ENCODE data around the gene MEIKIN. TPM values are rescaled to one million over a fixed set of nuclear protein-coding genes. Genes with fewer than 3 reads are reported as not detected.

MEIKIN gene
- total and polyA plus RNA-seq, 2 of the 13 experiments (the other 11 are each of a cell fraction or from before 2014, with no cell fraction given), result not detected

DNA sequence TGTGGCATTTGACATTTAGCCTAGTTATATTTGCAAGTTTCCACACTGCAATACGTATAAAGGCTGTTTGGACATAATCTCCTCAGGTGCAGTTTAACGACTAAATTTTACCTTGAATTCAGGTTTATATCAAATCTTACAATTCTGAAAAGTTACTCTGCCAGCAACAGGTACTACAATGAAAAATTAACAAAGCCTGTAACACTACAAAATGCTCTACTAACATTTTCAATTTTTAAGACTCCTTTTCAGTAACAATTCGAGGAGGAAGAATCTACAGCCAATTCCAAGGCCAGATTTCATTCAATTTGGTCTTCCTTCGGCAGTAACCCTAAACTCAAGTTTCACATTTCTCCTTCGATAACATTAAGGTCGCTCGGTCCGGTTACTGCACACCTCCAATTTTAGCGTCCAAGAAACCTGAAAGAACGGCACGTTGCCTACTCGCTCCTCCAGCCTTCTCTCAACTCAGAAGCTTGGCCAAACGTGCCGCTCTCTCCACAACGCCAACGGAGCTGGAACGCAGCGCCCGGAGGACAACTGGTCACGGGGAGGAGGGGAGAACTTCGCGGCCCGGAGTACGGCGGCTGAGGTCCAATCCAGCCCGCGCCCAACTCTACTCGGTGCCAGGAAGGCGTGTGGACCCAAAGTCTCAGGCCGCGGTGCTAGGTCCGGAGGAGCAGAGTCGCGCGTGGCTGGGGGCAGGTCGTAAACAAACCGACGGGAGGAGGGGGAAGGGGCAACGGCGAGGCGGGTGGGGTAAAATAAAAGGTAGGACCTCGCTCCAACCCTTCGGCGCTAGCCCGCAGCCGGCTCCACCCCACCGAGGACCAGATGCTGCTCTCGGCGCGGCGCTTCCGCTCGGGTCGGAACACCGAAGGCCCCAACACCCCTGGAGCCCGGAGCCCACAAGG is 149.3 kb downstream of the MEIKIN start (continued):
- TF ChIP-seq, protein P1, sequence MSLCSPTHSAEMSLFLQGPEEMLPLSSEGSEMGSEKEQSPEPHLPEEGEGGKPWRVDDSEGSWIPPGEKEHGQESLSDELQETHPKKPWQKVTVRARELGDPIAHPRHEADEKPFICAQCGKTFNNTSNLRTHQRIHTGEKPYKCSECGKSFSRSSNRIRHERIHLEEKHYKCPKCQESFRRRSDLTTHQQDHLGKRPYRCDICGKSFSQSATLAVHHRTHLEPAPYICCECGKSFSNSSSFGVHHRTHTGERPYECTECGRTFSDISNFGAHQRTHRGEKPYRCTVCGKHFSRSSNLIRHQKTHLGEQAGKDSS (CRISPR knock-in tag; IDR thresholded peaks at IDR 0.05; ENCODE audit: borderline replicate concordance, low read depth), result no peak
- TF ChIP-seq ZNF766 (CRISPR knock-in tag; IDR thresholded peaks at IDR 0.05; ENCODE audit: borderline replicate concordance) (no peak), TP53 (CRISPR knock-in tag; conservative IDR thresholded peaks at IDR 0.05) (no peak), JUND (CRISPR knock-in tag; IDR thresholded peaks at IDR 0.05) (no peak), FOXJ3 (CRISPR knock-in tag; IDR thresholded peaks at IDR 0.05; ENCODE audit: borderline replicate concordance) (no peak), STAG1 (CRISPR knock-in tag; IDR thresholded peaks at IDR 0.05) (0 out of 2 replicates have a peak, but pooled peaks have one; percentile 1), KAT8 (CRISPR knock-in tag; IDR thresholded peaks at IDR 0.05) (no peak), ATAD3A (CRISPR knock-in tag; IDR thresholded peaks at IDR 0.05) (no peak), SRF (IDR thresholded peaks at IDR 0.05; ENCODE audit: low read depth, low read length) (no peak), ZNF383 (CRISPR knock-in tag; IDR thresholded peaks at IDR 0.05; ENCODE audit: borderline replicate concordance) (no peak), ZNF720 (CRISPR knock-in tag; IDR thresholded peaks at IDR 0.05) (no peak), ZNF326 (CRISPR knock-in tag; IDR thresholded peaks at IDR 0.05; ENCODE audit: borderline replicate concordance) (no peak), SIX4 (CRISPR knock-in tag; IDR thresholded peaks at IDR 0.05) (no peak), ZNF10 (CRISPR knock-in tag; IDR thresholded peaks at IDR 0.05; ENCODE audit: borderline replicate concordance, low read depth) (no peak)
- TF ChIP-seq, protein P2, sequence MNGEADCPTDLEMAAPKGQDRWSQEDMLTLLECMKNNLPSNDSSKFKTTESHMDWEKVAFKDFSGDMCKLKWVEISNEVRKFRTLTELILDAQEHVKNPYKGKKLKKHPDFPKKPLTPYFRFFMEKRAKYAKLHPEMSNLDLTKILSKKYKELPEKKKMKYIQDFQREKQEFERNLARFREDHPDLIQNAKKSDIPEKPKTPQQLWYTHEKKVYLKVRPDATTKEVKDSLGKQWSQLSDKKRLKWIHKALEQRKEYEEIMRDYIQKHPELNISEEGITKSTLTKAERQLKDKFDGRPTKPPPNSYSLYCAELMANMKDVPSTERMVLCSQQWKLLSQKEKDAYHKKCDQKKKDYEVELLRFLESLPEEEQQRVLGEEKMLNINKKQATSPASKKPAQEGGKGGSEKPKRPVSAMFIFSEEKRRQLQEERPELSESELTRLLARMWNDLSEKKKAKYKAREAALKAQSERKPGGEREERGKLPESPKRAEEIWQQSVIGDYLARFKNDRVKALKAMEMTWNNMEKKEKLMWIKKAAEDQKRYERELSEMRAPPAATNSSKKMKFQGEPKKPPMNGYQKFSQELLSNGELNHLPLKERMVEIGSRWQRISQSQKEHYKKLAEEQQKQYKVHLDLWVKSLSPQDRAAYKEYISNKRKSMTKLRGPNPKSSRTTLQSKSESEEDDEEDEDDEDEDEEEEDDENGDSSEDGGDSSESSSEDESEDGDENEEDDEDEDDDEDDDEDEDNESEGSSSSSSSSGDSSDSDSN (CRISPR knock-in tag; IDR thresholded peaks at IDR 0.05), result peak; percentile 61
- TF ChIP-seq, protein P3, sequence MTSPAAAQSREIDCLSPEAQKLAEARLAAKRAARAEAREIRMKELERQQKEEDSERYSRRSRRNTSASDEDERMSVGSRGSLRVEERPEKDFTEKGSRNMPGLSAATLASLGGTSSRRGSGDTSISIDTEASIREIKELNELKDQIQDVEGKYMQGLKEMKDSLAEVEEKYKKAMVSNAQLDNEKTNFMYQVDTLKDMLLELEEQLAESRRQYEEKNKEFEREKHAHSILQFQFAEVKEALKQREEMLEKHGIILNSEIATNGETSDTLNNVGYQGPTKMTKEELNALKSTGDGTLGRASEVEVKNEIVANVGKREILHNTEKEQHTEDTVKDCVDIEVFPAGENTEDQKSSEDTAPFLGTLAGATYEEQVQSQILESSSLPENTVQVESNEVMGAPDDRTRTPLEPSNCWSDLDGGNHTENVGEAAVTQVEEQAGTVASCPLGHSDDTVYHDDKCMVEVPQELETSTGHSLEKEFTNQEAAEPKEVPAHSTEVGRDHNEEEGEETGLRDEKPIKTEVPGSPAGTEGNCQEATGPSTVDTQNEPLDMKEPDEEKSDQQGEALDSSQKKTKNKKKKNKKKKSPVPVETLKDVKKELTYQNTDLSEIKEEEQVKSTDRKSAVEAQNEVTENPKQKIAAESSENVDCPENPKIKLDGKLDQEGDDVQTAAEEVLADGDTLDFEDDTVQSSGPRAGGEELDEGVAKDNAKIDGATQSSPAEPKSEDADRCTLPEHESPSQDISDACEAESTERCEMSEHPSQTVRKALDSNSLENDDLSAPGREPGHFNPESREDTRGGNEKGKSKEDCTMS (CRISPR knock-in tag; conservative IDR thresholded peaks at IDR 0.05), result no peak
- TF ChIP-seq, protein P4, sequence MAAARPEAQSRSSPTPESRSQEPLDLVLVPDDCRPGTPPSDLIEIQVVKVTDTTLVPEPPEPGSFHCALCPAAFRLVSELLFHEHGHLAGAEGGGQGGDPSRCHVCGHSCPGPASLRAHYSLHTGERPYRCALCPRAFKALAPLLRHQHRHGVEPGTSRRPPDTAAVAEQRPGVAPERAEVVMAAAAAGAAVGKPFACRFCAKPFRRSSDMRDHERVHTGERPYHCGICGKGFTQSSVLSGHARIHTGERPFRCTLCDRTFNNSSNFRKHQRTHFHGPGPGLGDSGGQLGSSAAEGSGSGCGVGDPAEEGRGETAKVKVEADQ (CRISPR knock-in tag; IDR thresholded peaks at IDR 0.05; ENCODE audit: borderline replicate concordance), result no peak
- TF ChIP-seq, protein P5, sequence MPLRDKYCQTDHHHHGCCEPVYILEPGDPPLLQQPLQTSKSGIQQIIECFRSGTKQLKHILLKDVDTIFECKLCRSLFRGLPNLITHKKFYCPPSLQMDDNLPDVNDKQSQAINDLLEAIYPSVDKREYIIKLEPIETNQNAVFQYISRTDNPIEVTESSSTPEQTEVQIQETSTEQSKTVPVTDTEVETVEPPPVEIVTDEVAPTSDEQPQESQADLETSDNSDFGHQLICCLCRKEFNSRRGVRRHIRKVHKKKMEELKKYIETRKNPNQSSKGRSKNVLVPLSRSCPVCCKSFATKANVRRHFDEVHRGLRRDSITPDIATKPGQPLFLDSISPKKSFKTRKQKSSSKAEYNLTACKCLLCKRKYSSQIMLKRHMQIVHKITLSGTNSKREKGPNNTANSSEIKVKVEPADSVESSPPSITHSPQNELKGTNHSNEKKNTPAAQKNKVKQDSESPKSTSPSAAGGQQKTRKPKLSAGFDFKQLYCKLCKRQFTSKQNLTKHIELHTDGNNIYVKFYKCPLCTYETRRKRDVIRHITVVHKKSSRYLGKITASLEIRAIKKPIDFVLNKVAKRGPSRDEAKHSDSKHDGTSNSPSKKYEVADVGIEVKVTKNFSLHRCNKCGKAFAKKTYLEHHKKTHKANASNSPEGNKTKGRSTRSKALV (CRISPR knock-in tag; IDR thresholded peaks at IDR 0.05), result no peak
- TF ChIP-seq, protein P6, sequence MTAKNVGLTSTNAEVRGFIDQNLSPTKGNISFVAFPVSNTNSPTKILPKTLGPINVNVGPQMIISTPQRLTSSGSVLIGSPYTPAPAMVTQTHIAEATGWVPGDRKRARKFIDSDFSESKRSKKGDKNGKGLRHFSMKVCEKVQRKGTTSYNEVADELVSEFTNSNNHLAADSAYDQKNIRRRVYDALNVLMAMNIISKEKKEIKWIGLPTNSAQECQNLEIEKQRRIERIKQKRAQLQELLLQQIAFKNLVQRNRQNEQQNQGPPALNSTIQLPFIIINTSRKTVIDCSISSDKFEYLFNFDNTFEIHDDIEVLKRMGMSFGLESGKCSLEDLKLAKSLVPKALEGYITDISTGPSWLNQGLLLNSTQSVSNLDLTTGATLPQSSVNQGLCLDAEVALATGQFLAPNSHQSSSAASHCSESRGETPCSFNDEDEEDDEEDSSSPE (CRISPR knock-in tag; IDR thresholded peaks at IDR 0.05), result no peak
